Pancreas (tissue), 10 donors: ENCODE results near the gene DNAI1. TPM values are rescaled to one million over a fixed set of nuclear protein-coding genes. Genes with fewer than 3 reads are reported as not detected.

Source experiments
- ATAC-seq, 4 donors: fragments of 200-7000 bp; cut with Tn5 transposase; one replicate each; pipeline versions ENCODE4 v1.8.0 to v1.9.1; 2020; ENCODE audit warnings: mild to moderate bottlenecking in 4 of 4, moderate library complexity in 4 of 4
- DNase-seq, 6 donors: peaks; one replicate each; pipeline ENCODE4 v3.0.0-alpha.2; 2020
- FAIRE-seq: peaks from 2 replicates; lab custom pipeline; 2012; peaks lifted over from hg19 to GRCh38; lab: Jason Lieb, UNC
- H3K27ac ChIP-seq, 4 donors: fragments of 200-600 bp; sonication (generic); 1 replicate in 3 of 4; 2 replicates in 1 of 4; pipeline versions ENCODE4 v1.5.0 to v1.8.0; 2020
- H3K27me3 ChIP-seq, 4 donors: fragments of 200-600 bp; one replicate each; pipeline ENCODE4 v1.8.0; 2021
- H3K36me3 ChIP-seq, 3 donors: fragments of 200-600 bp; sonication (generic) in 1 of 3; one replicate each; pipeline versions ENCODE4 v1.5.0 to v1.8.0; 2020 to 2021
- H3K4me1 ChIP-seq, 3 donors: fragments of 200-600 bp; one replicate each; pipeline ENCODE4 v1.8.0; 2021
- H3K4me3 ChIP-seq, 4 donors: fragments of 200-600 bp; sonication (generic) in 2 of 4; one replicate each; pipeline versions ENCODE4 v1.5.0 to v1.8.0; 2020 to 2021
- H3K9me3 ChIP-seq, 4 donors: fragments of 200-600 bp; one replicate each; pipeline ENCODE4 v1.8.0; 2021
- CTCF ChIP-seq, 4 donors: fragments of 200-600 bp; sonication (generic) in 3 of 4; IDR thresholded peaks; one replicate each; pipeline versions ENCODE4 v1.5.0 to v1.8.0; 2021; ENCODE audit warnings: antibody characterized with exemption in 4 of 4
- WGBS, 2 donors: extraction: QIAGEN DNeasy Blood & Tissue Kit; methylation state at CpG; one replicate each; pipeline ENCODE4 v1.1.7; 2013; 5-methylcytosine and 5-hydroxymethylcytosine counted together
- intact Hi-C, 3 donors: fragments of 100-400 bp; cut with DNase I; formaldehyde crosslinking; loops; one replicate each; pipeline versions ENCODE4 v1.11.1 to v1.14.2; 2022
- polyA plus RNA-seq, 2 donors: library from polyadenylated mRNA; stranded (reverse); fragments of 200-250 nt; gene quantifications; one replicate each; pipeline ENCODE4 v1.2.3, GENCODE V29; 2013
- total RNA-seq, 6 donors: library from RNA; stranded (reverse); fragmentation: NEBNext Ultra II Directional in 4 of 6; extraction: Animal tissue kit (Norgen Biotek cat#: 25700) in 4 of 6; gene quantifications; one replicate each; pipeline versions ENCODE4 v1.2.1 to v1.2.4, GENCODE V29; 2021 to 2023
- donor health status: healthy with polysubstance abuse.
- donor health status: DM: no; HTN: no; CAD: no; lungs with moderate emphysema.
- donor health status: DM: no; HTN: no; CAD: no.
- donor health status: control.
- donor health status: control.
- donor health status: Bipolar disorder and iron deficiency.
- donor health status: DM: yes; HTN: yes; CAD: no.
- donor health status: DM: no; HTN: no; CAD: no.
- donor health status: DM: no; HTN: no; CAD: no.
- donor health status: DM: yes; HTN: yes; CAD: no.

Gene DNAI1
- total and polyA plus RNA-seq, 8 donors: 0.16 to 5.0 (median 0.49) TPM

- no peaks in the 10 kb centered on the region for H3K27me3 ChIP-seq
- H3K9me3 ChIP-seq: no peaks in the 10 kb centered on the region
- 53 to 55% methylated on average over 12 to 17 of the region's 17 CpGs for whole genome bisulfite sequencing, 2 donors
- H3K4me3 ChIP-seq: no peak overlapping the region
- H3K27ac ChIP-seq: no peak overlapping the region
- no peak for FAIRE-seq
- intact Hi-C loops: no loop called here
- no peak for TF ChIP-seq CTCF (IDR thresholded peaks at IDR 0.05)
- H3K4me1 ChIP-seq: no peaks in the 10 kb centered on the region
- DNase-seq: peak in 1 of 6 donors; percentile 20
- ATAC-seq: peak in 1 of 4 donors; percentile 8
- H3K36me3 ChIP-seq: no peaks in the 10 kb centered on the region
Observed at GRCh38 chr9:34558919-34559623, 100.5 kb downstream of the DNAI1 start.

DNA sequence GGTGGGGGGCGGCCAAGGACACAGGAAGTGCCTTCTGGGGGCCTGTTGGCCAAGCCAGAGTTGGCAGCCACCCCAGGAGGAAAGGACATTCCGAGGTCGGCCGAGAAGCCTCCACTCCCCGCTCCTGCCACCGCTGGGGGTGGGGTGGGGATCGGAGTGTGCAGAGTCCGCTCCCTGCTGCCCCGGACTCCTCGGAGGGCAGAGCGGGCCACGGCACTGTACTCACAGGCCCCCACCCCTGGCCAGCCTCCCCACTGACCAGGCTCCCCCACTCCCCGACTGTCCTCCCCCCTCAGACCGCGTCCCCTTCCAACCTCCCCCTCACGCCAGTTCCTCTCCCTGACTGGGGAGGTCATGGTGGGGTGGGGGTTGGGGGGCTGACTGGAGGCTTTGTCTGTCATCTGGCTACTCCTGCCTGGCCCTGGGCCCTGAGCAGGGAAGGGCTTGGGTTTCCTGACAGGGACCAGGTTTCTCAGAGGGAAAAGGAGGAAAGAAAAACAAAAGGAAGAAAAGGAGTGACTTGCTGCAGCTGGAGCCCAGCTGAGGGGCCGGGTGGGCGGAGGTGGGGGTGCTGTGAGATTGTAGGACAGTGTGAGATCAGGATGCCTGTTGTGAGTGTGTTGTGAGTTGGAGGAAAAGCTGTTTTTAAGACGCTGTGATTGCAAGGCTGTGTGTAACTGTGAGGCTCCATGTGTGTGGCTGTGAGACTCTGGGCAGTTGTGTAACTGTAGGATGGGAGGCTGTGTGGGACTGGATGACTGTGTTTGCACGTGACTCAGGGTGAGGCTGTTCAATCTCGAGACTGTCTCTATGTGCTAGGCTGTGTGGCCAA, 101.2 kb downstream of the DNAI1 start:
- no peaks in the 10 kb centered on the region for H3K36me3 ChIP-seq
- FAIRE-seq (no peak), ATAC-seq (peak; percentile 40 to 81 (median 74)), DNase-seq (peak in 2 of 6 donors; percentile 24 to 61)
- no peak for TF ChIP-seq CTCF (IDR thresholded peaks at IDR 0.05)
- no peak overlapping the region for H3K4me3 ChIP-seq
- intact Hi-C loops: no loop called here
- WGBS, 2 donors: 16 to 18% methylated on average over 18 to 21 of the region's 21 CpGs
- no peak overlapping the region for H3K27ac ChIP-seq
- no peaks in the 10 kb centered on the region for H3K4me1 ChIP-seq
- H3K27me3 ChIP-seq: no peaks in the 10 kb centered on the region
- H3K9me3 ChIP-seq: no peaks in the 10 kb centered on the region

DNA sequence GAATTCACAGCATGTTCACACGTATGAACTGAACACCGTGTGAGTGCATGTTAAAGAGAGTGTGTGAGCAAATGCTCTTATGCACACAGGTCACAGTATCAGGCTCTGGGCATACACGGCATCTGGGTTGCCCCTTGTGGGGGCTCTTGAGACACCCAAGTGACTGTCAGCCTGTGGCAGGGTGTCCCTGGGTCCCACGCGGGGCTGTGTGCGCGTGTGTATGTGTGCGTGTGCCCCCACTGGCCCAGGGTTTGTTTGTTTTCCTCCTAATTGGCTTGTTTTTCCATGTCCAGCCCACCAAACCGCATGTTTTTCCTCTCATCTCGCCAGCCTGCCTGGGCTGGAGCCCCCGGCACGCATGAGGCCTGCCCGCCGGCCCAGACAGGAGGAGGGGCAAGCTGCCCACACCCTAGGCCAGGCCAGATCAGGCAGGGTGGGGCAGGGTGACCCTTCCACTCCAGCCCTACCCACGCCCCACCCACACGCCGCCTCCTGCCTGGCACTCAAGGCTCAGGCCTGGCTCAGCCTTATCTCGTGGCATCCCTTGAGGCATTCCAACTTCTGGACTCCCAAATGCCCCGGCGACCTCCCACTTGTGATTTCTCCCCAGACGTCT, 102.1 kb downstream of the DNAI1 start:
- no peaks in the 10 kb centered on the region for H3K9me3 ChIP-seq
- no peak overlapping the region for H3K27ac ChIP-seq
- intact Hi-C loops: no loop called here
- H3K4me1 ChIP-seq: no peaks in the 10 kb centered on the region
- H3K27me3 ChIP-seq: no peaks in the 10 kb centered on the region
- peak in 1 of 4 donors; percentile 9 for ATAC-seq
- TF ChIP-seq CTCF (IDR thresholded peaks at IDR 0.05): no peak
- no peak overlapping the region for H3K4me3 ChIP-seq
- no peaks in the 10 kb centered on the region for H3K36me3 ChIP-seq
- whole genome bisulfite sequencing, 2 donors: 57 to 65% methylated on average over 17 to 21 of the region's 21 CpGs
- no peak for FAIRE-seq
- DNase-seq: peak in 1 of 6 donors; percentile 31

DNA sequence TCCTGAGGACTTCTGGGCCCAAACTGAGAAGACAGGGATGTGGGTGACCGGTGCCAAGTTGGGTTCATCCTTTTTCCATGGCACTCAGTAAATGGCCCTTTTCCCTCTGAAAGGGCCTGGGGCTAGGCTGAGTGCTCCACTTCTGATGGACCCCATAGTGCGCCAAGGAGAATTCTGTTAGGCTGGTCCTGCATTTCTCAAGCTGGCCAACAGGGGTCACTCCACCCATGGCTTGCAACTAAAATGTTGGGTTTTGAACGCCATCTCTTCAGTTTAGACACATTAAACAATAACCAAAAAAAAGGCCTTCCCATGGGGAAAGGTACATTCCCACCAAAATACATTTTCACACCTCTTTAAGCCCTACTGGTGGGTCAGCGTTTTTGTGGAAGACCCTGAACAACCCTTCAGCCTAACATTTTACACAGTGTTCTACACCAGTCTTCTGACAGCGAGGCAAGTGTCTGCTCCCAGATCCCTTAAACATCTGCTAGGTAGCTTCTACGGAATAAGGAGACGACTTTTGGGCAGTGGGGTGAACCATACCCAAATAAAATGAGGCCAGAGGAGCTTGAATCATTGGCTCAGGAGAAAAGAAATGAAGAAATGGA, 103.6 kb downstream of the DNAI1 start:
- no peak for FAIRE-seq
- intact Hi-C loops: no loop called here

More for the DNA sequence above, 103.6 kb downstream of the DNAI1 start:
- no peaks in the 10 kb centered on the region for H3K4me1 ChIP-seq
- no peaks in the 10 kb centered on the region for H3K9me3 ChIP-seq
- no peak overlapping the region for H3K27ac ChIP-seq
- H3K27me3 ChIP-seq: no peaks in the 10 kb centered on the region
- no peaks in the 10 kb centered on the region for H3K36me3 ChIP-seq
- DNase-seq (no peak), ATAC-seq (peak in 1 of 4 donors; percentile 24)
- 72 to 77% methylated on average over 7 of the region's 7 CpGs for WGBS, 2 donors
- H3K4me3 ChIP-seq: no peak overlapping the region
- TF ChIP-seq CTCF (IDR thresholded peaks at IDR 0.05): peak; percentile 10 to 17 (median 14)
